Islet precursor cell (in vitro differentiated cells): ENCODE results near the gene GPHN.
A peak's percentile ranks its signal among the peaks of the same experiment; 100 is the strongest.

ENCODE experiments used
- DNase-seq: peaks from one replicate; pipeline ENCODE4 v3.0.0-alpha.2; 2018

The GPHN gene

GRCh38 chr14:67186172-67186768 is 678.3 kb downstream of the GPHN start:
- no peak for DNase-seq

GRCh38 chr14:67186789-67187584 is 679.0 kb downstream of the GPHN start:
- DNase-seq: peak; percentile 83

GRCh38 chr14:67187826-67188225 is 679.9 kb downstream of the GPHN start:
- DNase-seq: no peak

GRCh38 chr14:67188326-67188725 is 680.4 kb downstream of the GPHN start:
- DNase-seq: no peak

- DNase-seq: no peak
Measured at GRCh38 chr14:67191768-67192290, 683.9 kb downstream of the GPHN start.

- DNase-seq: no peak
Measured at GRCh38 chr14:67192366-67192765, 684.4 kb downstream of the GPHN start.

GRCh38 chr14:67195279-67195678 is 687.3 kb downstream of the GPHN start:
- DNase-seq: no peak

- no peak for DNase-seq
Measured at GRCh38 chr14:67199016-67199415, 691.1 kb downstream of the GPHN start.

- DNase-seq: no peak
Measured at GRCh38 chr14:67207810-67208209, 699.9 kb downstream of the GPHN start.

GRCh38 chr14:67218126-67218525 is 710.2 kb downstream of the GPHN start:
- no peak for DNase-seq

GRCh38 chr14:67221248-67221981 is 713.5 kb downstream of the GPHN start:
- DNase-seq: no peak

- DNase-seq: no peak
Measured at GRCh38 chr14:67221982-67222328, 714.0 kb downstream of the GPHN start.

- no peak for DNase-seq
Measured at GRCh38 chr14:67225523-67225922, 717.6 kb downstream of the GPHN start.

- DNase-seq: no peak
Measured at GRCh38 chr14:67228325-67228984, 720.5 kb downstream of the GPHN start.
